ENCODE data around the gene ADGRG6. TPM values are rescaled to one million over a fixed set of nuclear protein-coding genes. Genes with fewer than 3 reads are reported as not detected.
A peak's percentile ranks its signal among the peaks of the same experiment; 100 is the strongest.

The ADGRG6 gene
- total and polyA plus RNA-seq, 2 donors (not counting 1 experiment from before 2014, with no cell fraction given), result 49.9 to 67.2 TPM

DNA sequence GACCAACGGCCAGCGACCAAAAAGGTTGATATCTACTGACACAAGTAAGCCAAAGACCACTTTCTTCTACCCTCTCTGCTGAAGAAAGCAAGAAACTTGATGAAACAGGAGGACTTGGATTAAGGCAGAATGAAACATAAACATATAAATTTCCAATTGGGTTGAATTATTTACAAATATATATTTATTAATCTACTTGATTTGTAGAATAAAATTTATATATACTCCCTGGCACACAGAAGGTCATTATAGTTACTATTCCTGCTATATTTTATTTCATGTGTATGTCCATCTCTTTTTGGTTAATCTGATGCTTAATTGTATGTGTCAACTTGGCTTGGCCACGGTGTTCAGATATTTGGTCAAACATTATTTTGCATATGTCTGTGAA, 4.2 kb upstream of the ADGRG6 start:
- H3K79me2 ChIP-seq (ENCODE audit: control insufficient read depth, insufficient read depth, low read length), result peaks cover 8% of the 10 kb centered on the region
- H3K4me2 ChIP-seq (ENCODE audit: extremely low read depth, insufficient read depth, low read length), result no peak overlapping the region
- TF ChIP-seq EZH2 (IDR thresholded peaks at IDR 0.05; ENCODE audit: low read length, missing control alignments), result no peak
- TF ChIP-seq, protein P1, sequence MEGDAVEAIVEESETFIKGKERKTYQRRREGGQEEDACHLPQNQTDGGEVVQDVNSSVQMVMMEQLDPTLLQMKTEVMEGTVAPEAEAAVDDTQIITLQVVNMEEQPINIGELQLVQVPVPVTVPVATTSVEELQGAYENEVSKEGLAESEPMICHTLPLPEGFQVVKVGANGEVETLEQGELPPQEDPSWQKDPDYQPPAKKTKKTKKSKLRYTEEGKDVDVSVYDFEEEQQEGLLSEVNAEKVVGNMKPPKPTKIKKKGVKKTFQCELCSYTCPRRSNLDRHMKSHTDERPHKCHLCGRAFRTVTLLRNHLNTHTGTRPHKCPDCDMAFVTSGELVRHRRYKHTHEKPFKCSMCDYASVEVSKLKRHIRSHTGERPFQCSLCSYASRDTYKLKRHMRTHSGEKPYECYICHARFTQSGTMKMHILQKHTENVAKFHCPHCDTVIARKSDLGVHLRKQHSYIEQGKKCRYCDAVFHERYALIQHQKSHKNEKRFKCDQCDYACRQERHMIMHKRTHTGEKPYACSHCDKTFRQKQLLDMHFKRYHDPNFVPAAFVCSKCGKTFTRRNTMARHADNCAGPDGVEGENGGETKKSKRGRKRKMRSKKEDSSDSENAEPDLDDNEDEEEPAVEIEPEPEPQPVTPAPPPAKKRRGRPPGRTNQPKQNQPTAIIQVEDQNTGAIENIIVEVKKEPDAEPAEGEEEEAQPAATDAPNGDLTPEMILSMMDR (conservative IDR thresholded peaks at IDR 0.05 in 1 of 2, IDR thresholded peaks at IDR 0.05 in 1 of 2; ENCODE audit: low read depth in 1 of 2, low read length in 2 of 2), result no peak
- no peaks in the 10 kb centered on the region for H3K9me3 ChIP-seq (ENCODE audit: control insufficient read depth, insufficient read depth, low read depth, low read length)
- no peak for DNase-seq (ENCODE audit: low read depth in 2 of 2)
- no peak overlapping the region for H3K9ac ChIP-seq (ENCODE audit: insufficient read depth, low read length)
- no peaks in the 10 kb centered on the region for H3K27me3 ChIP-seq (ENCODE audit: control insufficient read depth, insufficient read depth, low read length)
- no peaks in the 10 kb centered on the region for H3K36me3 ChIP-seq (ENCODE audit: control insufficient read depth, insufficient read depth, low read length)
- no peak overlapping the region for H3K4me3 ChIP-seq (replicated peaks in 1 of 4; ENCODE audit: control extremely low read depth in 1 of 4, insufficient read depth in 1 of 4, low read depth in 3 of 4, low read length in 4 of 4)
- peaks cover 4% of the 10 kb centered on the region for H3K4me1 ChIP-seq (ENCODE audit: control insufficient read depth, extremely low read depth, insufficient read depth, low read length)
- H3K27ac ChIP-seq (ENCODE audit: insufficient read depth, low read length), result peak overlapping the region; percentile 74
- no peaks in the 10 kb centered on the region for H4K20me1 ChIP-seq (ENCODE audit: control insufficient read depth, extremely low read depth, insufficient read depth, low read length)
- no peak overlapping the region for H2AFZ ChIP-seq (ENCODE audit: low read length)

DNA sequence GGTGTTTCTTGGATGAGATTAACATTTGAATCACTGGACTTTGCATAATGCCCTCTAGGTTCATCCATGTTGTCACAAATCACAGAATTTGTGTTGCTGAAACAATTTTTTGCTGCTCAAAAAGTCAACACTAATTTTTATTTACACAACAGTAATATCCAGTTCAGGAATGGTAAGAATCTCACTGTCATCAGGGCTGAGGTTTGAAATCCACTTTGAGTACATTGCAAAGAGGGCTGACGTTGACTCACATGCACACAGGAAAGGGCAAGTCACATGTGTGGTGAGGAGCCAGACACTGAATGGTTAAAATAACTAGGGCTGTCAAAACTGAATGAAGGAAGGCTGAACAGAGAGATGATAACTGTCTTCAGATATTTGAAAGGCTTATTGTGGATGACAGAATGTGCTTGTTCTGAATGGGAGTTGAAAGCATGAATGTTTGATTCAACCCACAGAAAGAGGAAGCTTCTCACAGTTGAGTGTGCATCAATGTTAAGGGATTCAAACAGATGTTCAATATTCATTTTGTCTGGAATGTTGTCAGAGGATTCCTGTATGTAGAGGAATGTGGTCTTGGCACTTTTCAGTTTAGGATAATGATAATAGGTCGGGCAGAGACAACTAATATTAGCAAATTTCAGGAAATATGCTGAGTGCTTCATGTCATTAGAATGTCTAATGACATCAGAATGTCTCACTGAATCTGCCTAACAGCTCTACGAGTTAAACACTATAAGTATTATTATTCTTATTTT, 3.6 kb upstream of the ADGRG6 start:
- peak overlapping the region; percentile 15 for H2AFZ ChIP-seq (ENCODE audit: low read length)
- peak; percentile 38 to 82 for DNase-seq (ENCODE audit: low read depth in 2 of 2)
- no peak for TF ChIP-seq EZH2 (IDR thresholded peaks at IDR 0.05; ENCODE audit: low read length, missing control alignments)
- TF ChIP-seq, protein P1 (conservative IDR thresholded peaks at IDR 0.05 in 1 of 2, IDR thresholded peaks at IDR 0.05 in 1 of 2; ENCODE audit: low read depth in 1 of 2, low read length in 2 of 2), result no peak

DNA sequence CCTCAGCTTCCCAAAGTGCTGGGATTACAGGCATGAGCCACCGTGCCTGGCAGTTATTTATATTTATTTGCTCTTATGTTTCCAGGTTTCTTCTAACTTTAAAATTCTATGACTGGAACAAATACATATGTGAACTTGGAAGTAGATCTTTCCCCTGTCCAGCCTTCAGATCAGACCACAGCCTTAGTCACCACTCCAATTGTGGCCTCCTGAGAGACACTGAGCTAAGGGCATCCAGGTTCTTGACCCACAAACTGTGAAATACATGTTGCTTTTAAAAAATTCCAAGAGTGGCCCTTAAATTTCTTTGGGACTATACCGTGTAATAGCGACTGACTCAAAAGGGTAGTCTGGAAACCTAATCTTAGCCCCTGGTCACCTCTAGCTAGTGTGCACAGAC, 1.5 kb upstream of the ADGRG6 start:
- Histone ChIP-seq H3K9me3 (ENCODE audit: control insufficient read depth, insufficient read depth, low read depth, low read length) (no peaks in the 10 kb centered on the region), H3K36me3 (ENCODE audit: control insufficient read depth, insufficient read depth, low read length) (no peaks in the 10 kb centered on the region), H3K27ac (ENCODE audit: insufficient read depth, low read length) (peak overlapping the region; percentile 83), H3K4me2 (ENCODE audit: extremely low read depth, insufficient read depth, low read length) (no peak overlapping the region), H3K4me3 (replicated peaks in 1 of 4; ENCODE audit: control extremely low read depth in 1 of 4, insufficient read depth in 1 of 4, low read depth in 3 of 4, low read length in 4 of 4) (no peak overlapping the region), H3K27me3 (ENCODE audit: control insufficient read depth, insufficient read depth, low read length) (no peaks in the 10 kb centered on the region), H3K9ac (ENCODE audit: insufficient read depth, low read length) (no peak overlapping the region), H3K79me2 (ENCODE audit: control insufficient read depth, insufficient read depth, low read length) (peaks cover 34% of the 10 kb centered on the region), H2AFZ (ENCODE audit: low read length) (no peak overlapping the region), H3K4me1 (ENCODE audit: control insufficient read depth, extremely low read depth, insufficient read depth, low read length) (peaks cover 4% of the 10 kb centered on the region), H4K20me1 (ENCODE audit: control insufficient read depth, extremely low read depth, insufficient read depth, low read length) (no peaks in the 10 kb centered on the region)
- peak in 1 of 2 donors; percentile 30 for DNase-seq (ENCODE audit: low read depth in 2 of 2)
- no peak for TF ChIP-seq EZH2 (IDR thresholded peaks at IDR 0.05; ENCODE audit: low read length, missing control alignments)
- TF ChIP-seq, protein P1 (conservative IDR thresholded peaks at IDR 0.05 in 1 of 2, IDR thresholded peaks at IDR 0.05 in 1 of 2; ENCODE audit: low read depth in 1 of 2, low read length in 2 of 2), result no peak

More for the DNA sequence above, 3.6 kb upstream of the ADGRG6 start:
- Histone ChIP-seq H3K9me3 (ENCODE audit: control insufficient read depth, insufficient read depth, low read depth, low read length) (no peaks in the 10 kb centered on the region), H3K9ac (ENCODE audit: insufficient read depth, low read length) (no peak overlapping the region), H3K27ac (ENCODE audit: insufficient read depth, low read length) (peak overlapping the region; percentile 74), H3K79me2 (ENCODE audit: control insufficient read depth, insufficient read depth, low read length) (peaks cover 14% of the 10 kb centered on the region), H3K27me3 (ENCODE audit: control insufficient read depth, insufficient read depth, low read length) (no peaks in the 10 kb centered on the region), H3K36me3 (ENCODE audit: control insufficient read depth, insufficient read depth, low read length) (no peaks in the 10 kb centered on the region), H4K20me1 (ENCODE audit: control insufficient read depth, extremely low read depth, insufficient read depth, low read length) (no peaks in the 10 kb centered on the region), H3K4me2 (ENCODE audit: extremely low read depth, insufficient read depth, low read length) (peak overlapping the region; percentile 21), H3K4me1 (ENCODE audit: control insufficient read depth, extremely low read depth, insufficient read depth, low read length) (peaks cover 4% of the 10 kb centered on the region), H3K4me3 (replicated peaks in 1 of 4; ENCODE audit: control extremely low read depth in 1 of 4, insufficient read depth in 1 of 4, low read depth in 3 of 4, low read length in 4 of 4) (no peak overlapping the region)
